ENCODE measurements around the gene NBPF3. TPM values are rescaled to one million over a fixed set of nuclear protein-coding genes. Genes with fewer than 3 reads are reported as not detected.
"Not testable (repeated sequence)": the region's sequence is repeated elsewhere in the genome, so short reads cannot be mapped to it uniquely, and the experiment has no call there.

The NBPF3 gene
- total RNA-seq, 1 experiment from 2014 or later, result 12.3 TPM

DNA sequence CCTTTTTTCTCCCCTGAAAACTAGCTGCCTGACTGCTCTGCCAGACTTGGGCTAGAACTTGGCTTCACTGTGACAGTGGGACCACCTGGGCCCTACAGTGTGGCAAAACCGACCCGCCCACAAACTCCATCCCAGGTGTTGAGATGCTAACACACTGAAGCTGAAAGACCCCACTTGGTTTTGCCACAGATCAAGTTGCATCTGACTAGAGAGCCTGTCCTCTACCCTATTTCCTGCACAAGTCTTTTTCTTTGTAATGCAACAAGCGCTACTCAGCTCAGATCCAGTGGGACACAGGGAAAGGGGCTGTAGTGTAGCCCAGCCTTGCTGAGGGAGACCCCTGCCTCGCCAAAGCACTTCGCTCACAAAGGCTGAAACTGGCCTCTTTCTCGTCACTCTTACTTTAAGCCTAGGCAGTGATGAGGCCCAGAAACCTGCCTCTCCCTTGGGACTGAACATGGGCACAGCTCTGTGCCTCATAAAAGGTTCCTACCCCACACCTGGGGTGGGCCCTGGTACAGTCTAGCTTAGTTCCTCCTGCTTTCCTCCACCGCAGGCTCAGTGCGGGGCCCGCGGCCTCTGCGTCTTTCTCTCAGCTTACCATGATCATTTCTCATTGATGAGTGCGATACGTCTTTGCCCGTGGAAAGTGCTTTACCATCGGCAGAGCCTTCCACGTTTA is 79.0 kb downstream of the NBPF3 start:
- DNase-seq (ENCODE audit: low read depth), result no peak

DNA sequence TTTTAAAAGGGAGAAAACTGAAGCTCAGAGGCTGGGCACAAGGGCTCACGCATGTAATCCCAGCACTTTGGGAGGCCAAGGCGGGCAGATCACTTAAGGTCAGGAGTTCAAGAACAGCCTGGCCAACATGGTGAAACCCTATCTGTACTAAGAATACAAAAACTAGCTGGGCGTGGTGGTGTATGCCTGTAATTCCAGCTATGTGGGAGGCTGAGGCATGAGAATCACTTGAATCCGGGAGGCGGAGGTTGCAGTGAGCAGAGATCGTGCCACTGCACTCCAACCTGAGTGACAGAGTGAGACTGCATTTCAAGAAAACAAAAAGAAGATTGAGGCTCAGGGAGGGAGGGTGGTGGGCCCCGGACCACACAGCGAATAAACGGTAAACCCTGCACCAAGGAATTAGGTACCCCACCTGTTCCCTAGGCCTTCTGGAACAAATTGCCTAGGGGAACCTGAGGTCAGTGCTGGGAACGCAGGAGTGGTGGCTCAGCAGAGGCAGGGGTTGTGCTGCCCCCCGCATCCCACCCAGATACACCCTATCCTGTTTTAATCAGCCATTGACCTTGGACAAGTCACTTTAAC is 79.6 kb downstream of the NBPF3 start:
- DNase-seq (ENCODE audit: low read depth), result not testable (repeated sequence)

DNA sequence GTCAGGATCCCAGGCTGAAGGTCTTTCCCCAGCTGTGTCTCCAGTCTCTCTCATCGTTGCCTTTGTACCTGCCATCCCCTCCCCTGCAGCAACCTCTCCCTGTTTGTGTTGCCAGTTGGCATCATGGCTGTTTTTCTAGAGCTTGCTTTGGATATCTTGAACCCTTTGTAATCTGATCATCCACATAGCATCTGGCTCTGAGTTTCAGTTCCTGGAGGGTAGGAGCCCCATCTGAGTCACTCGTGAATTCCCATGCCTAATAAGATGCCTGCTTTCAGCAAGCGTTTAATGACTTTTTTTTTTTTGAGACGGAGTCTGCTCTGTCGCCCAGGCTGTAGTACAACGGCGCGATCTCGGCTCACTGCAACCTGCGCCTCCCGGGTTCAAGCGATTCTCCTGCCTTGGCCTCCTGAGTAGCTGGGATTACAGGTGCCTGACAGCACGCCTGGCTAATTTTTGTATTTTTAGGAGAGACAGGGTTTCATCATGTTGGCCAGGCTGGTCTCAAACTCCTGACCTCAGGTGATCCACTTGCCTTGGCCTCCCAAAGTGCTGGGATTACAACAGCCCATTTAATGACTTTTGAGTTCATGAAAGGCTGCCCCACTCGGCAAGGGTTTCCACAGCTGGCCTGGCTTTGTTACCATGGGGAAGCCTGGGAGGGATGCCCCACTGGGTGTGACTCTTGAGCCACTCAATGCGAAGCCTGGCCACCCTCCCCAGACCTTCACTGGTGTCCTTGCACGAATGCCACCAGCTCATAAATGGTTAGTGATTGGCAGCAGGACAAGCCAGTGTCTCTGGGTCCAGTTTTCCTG is 81.2 kb downstream of the NBPF3 start:
- DNase-seq (ENCODE audit: low read depth), result peak; percentile 15

DNA sequence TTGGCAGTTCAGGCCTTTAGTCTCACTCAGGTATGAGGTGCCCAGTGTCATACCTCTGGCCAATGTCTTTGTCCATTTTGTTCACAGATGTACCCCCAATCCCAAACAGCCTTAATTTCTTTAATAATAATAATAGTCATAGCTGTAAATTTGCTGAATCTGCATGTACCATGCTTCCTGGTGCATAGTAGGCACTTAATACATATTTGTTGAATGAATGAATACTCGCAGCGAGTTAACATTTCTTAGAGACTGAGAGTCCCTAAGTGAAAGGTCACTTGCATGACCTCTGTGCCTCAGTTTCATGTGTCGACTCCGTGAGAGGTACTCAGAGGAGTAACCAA is 81.8 kb downstream of the NBPF3 start:
- no peak for DNase-seq (ENCODE audit: low read depth)

DNA sequence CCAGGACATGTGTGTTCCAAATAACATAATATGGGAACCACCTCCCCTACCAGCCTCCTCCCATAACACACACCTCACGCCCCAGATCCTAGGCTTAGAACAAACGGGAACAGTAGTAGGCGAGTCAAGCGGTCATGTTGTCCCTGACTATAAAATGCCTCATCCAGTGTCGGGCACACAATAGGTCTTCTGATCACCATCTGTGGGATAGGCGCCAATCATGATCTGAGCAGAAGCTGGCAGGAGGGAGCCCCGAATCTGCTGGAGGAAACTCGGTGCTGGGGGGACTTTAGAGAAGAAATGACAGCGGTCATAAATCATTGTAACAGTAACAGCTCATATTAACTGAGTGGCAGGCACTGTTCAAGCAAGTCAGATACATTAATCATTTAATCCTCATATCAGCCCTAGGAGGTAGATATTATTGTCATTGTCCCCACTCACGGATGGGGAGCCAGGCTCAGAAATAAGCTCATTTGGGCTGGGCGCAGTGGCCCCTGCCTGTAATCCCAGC is 82.6 kb downstream of the NBPF3 start:
- no peak for DNase-seq (ENCODE audit: low read depth)

DNA sequence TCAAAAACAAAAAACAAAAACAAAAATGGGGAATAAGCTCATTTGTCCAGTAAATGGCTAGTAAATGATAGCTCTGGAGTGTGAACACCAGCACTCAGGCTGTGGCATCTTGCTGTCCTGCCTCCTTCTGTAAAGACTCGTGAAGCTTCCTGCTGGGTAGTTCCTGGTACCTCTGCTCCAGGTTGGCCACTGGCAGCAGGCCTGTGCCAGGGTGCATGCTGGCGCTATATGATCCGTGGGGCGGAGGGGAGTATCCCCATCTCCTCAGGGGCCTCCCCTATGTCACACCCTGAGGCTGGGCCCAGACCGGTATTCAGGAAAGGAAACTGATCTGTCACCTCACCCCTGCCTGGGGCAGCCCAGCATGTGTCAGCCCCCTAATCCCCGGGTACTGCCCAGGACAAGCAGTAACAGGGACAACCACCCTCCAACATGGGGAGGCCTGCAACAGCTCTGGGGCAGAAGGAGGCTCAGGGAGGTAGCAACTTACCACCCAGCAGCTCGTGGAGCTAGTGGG is 83.4 kb downstream of the NBPF3 start:
- no peak for DNase-seq (ENCODE audit: low read depth)

DNA sequence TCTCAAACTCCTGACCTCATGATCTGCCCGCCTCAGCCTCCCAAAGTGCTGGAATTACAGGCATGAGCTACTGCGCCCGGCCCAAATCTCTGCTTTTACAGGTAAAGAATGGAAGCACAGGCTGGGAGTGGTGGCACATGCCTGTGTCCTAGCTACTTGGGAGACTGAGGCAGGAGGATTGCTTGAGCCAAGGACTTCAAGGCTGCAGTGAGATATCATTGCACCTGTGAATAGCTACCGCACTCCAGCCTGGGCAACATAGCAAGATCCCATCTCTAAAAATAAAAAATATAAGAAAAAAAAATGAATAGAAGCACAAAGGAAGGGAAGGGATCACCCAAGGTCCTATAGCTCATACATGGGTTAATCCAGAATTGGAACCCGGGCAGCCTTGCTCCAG is 84.3 kb downstream of the NBPF3 start:
- DNase-seq (ENCODE audit: low read depth), result no peak

DNA sequence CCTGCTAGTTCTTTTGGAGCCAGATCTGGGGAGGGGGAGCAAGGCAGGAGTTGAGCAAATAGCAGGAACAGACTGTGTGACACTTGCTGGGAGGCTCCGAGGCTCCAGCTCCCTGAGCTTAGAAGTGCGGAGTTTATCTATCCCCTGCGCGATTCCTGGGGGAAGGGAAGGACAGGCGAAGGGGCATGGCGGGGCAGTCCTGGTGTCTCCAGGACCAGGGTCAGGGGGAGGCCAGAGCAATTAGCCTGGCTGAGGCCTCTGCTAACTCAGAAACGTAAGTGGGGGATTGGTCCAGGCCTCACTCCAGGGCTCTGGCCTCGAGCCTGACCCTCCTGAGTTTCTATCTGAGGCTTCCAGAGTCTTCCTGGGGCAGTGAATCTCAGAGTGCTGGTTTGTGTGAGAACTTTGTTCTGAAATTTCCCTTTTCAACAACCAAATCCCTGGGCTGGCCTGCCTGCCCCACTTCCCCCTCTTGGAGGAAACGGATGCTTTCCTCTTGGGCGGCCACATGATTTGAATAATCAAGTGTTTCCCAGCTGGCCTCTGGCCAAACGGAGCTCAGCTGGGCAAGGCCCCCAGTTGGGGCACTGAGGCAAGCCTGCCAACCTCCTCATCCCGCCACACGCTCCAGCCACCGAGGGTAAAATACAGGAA is 84.9 kb downstream of the NBPF3 start:
- DNase-seq (ENCODE audit: low read depth), result no peak

DNA sequence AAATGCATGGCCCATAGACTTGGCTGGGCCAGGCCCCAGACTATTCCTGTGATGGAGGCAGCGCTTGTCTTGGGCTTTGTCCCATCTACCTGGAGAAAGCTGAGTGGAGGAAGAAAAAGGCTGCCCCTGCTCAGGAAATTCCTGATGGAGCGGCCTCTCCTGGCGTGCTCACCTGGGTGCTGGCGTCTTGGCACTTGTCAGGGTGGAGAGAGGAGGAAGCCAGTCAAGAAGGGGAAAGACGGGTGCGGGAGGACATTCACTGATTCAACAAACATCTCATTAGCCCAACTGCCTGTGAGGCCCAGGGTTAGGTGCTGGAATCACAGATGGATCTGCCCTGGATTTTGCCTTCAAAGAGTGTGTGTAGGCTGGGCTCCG is 85.4 kb downstream of the NBPF3 start:
- DNase-seq (ENCODE audit: low read depth), result no peak

DNA sequence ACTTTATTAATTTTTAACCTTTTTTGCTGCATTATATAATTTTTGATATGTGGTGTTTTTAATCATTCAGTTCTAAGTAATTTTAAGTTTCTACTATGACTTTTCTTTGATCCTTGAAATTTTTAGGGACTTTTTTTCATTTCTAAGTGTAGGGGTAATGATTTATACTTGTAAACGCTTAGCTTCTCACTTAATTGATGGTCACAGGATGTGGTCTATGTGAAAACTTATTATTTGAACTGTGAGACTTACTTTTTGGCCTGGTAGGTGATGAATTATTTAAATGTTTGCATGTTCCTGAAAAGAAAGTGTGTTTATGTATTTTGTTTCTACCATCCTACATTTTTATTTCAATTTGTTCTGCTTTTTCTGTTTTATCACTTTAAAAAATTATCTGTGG is 86.5 kb downstream of the NBPF3 start:
- no peak for DNase-seq (ENCODE audit: low read depth)

DNA sequence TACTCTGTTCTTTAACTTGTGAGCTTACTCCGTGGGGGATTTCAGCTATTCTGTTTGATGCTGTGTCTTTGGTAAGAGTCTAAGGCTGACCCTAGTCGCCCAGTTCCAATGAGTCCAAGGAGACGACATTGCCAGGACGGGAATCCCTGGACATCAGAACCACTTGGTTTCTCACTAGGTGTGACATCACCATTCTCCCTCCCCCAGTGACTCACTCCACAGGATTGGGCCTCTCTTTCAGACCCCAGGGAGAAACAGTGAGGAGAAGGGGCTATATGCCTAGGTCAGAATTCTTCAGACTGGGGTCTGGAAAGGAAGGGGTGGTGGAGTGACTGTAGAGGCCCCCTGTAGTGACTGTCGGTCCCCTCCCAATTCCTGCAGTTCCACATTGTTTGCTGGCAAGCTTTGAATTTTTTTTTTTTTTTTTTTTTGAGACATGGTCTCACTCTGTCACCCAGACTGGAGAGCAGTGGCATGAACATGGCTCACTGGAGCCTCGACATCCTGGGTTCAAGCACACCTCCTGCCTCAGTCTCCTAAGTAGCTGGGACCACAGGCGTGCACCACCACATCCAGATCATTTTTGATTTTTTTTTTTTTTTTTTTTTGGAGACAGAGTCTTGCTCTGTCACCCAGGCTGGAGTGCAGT is 90.6 kb downstream of the NBPF3 start:
- DNase-seq (ENCODE audit: low read depth), result no peak

DNA sequence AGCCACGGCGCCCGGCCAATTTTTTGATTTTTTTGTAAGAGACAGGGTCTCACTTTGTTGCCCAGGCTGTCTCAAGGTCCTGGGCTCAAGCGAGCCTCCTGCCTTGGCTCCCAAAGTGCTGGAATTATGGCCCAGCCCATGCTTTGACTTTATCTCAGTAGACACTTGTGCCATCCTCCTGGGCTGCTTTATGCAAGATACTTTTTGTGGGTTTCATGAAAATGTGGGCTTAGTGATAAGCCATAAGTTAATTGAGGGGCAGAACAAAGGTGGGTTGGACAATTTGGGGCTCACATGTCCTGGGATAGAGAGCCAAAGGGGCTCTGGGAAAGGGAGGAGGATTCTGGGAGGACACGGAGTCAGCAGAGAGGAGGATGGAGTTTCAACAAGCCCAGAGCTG is 91.3 kb downstream of the NBPF3 start:
- DNase-seq (ENCODE audit: low read depth), result no peak

DNA sequence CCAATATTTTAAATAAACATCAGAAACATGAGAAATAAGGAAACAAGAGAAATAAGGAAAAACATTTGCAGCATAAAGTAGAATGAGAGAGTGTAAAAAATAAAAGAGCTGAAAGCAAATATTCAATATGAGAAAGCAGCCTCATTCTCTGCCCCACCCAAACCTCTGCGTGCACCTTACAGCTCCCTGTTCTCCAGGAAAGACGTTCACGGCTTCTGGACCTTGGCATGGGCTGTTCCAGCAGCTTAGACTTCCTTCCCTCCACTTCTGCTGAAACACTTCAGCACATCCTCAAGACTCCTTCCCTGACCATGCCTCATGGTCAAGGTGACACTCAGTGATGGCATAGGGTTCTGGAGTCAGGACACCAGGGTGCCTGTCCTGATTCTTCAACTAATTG is 92.6 kb downstream of the NBPF3 start:
- DNase-seq (ENCODE audit: low read depth), result no peak

DNA sequence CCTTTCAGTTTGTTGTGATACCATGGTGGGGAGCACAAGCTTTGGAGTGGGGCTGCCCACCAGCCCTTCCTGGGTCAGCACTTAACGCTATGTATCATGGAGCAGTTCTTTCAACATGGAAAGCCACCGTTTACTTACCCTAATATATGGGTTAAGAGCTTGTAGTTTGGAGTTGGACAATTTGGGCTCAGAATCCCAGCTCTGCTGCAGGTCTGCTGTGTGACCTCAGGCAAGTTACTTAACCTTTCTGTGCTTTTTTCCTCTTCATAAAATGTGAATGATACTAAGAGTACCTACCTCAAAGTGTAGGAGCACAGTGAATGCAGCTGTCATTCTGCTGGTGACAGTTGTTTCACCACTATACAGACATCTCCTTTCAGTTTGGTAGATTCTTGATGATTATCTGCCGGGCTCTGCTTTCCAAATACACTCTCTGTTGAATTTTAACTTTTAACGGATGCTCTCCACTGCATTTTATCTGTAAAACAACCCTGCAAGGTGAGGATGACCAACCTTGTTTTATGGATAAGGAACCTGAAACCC is 93.1 kb downstream of the NBPF3 start:
- no peak for DNase-seq (ENCODE audit: low read depth)

DNA sequence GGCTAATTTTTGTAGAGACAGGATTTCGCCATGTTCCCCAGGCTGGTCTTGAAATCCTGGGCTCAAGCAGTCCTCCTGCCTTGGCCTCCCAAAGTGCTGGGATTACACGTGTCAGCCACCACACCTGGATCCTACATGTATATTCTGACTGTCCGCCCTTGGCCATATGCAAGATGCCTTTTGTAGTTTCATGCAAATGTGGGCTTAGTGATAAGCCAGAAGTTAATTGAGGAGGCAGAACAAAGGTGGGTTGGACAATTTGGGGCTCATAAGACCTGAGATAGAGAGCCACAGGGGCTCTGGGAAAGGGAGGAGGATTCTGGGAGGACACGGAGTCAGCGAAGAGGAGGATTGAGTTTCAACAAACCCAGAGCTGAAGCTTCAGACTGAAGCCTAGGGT is 94.2 kb downstream of the NBPF3 start:
- no peak for DNase-seq (ENCODE audit: low read depth)

Other genes starting within 250 kb of the NBPF3 start
- 66.6 and 72.6 TPM in 2 replicates for gene ECE1, start 149.7 kb upstream of the NBPF3 start, total RNA-seq (2014; rRNA removed; shearing (Covaris generic))
- gene ALPL, start 69.3 kb downstream of the NBPF3 start, total RNA-seq (2014; rRNA removed; shearing (Covaris generic)), result not detected in 2 replicates
- gene RAP1GAP, start 229.2 kb downstream of the NBPF3 start, total RNA-seq (2014; rRNA removed; shearing (Covaris generic)), result 0.03 and 0.19 TPM in 2 replicates